Upper lobe of right lung (tissue), 1 donor: ENCODE results near the gene FYN. TPM values are rescaled to one million over a fixed set of nuclear protein-coding genes. Genes with fewer than 3 reads are reported as not detected.

ENCODE experiments used
- ATAC-seq: fragments of 200-7000 bp; cut with Tn5 transposase; one replicate; pipeline ENCODE4 v1.9.1; 2020; ENCODE audit warnings: mild to moderate bottlenecking, moderate library complexity
- DNase-seq: peaks from one replicate; pipeline ENCODE4 v3.0.0-alpha.2; 2020
- H3K27ac ChIP-seq: fragments of 200-600 bp; one replicate; pipeline ENCODE4 v1.8.0; 2022
- H3K27me3 ChIP-seq: fragments of 200-600 bp; one replicate; pipeline ENCODE4 v1.8.0; 2022; ENCODE audit warnings: mild to moderate bottlenecking
- H3K36me3 ChIP-seq: fragments of 200-600 bp; one replicate; pipeline ENCODE4 v1.8.0; 2022
- H3K4me1 ChIP-seq: fragments of 200-600 bp; one replicate; pipeline ENCODE4 v1.8.0; 2022
- H3K4me3 ChIP-seq: fragments of 200-600 bp; one replicate; pipeline ENCODE4 v1.8.0; 2022; ENCODE audit warnings: mild to moderate bottlenecking
- H3K9me3 ChIP-seq: fragments of 200-600 bp; one replicate; pipeline ENCODE4 v1.8.0; 2022
- CTCF ChIP-seq: fragments of 200-600 bp; IDR thresholded peaks from one replicate; pipeline ENCODE4 v1.8.0; 2022; ENCODE audit warnings: antibody characterized with exemption
- intact Hi-C: fragments of 100-400 bp; cut with DNase I; formaldehyde crosslinking; loops from one replicate; pipeline ENCODE4 v1.11.0; 2022
- total RNA-seq: library from RNA; stranded (reverse); fragmentation: NEBNext Ultra II Directional; extraction: Animal tissue kit (Norgen Biotek cat#: 25700); gene quantifications from one replicate; pipeline ENCODE4 v1.2.1, GENCODE V29; 2021
- donor health status: DM: no; HTN: yes; CAD: no; lungs with severe emphysema.

FYN gene
- total RNA-seq, 1 donor from 2014 or later, result 115 TPM

- intact Hi-C loops, result no loop called here
- no peak for TF ChIP-seq CTCF
- H3K4me3 ChIP-seq, result no peak overlapping the region
- H3K27me3 ChIP-seq, result no peaks in the 10 kb centered on the region
- no peaks in the 10 kb centered on the region for H3K36me3 ChIP-seq
- ATAC-seq (no peak), DNase-seq (no peak)
- H3K9me3 ChIP-seq, result no peaks in the 10 kb centered on the region
- H3K4me1 ChIP-seq, result peaks cover 17% of the 10 kb centered on the region
- no peak overlapping the region for H3K27ac ChIP-seq
Measured at GRCh38 chr6:111747396-111747795, 125.9 kb downstream of the FYN start.

- intact Hi-C loops, result no loop called here
- Histone ChIP-seq H3K4me3 (no peak overlapping the region), H3K36me3 (no peaks in the 10 kb centered on the region), H3K27me3 (no peaks in the 10 kb centered on the region), H3K27ac (no peak overlapping the region), H3K4me1 (peaks cover 20% of the 10 kb centered on the region), H3K9me3 (no peaks in the 10 kb centered on the region)
- ATAC-seq, result no peak
- no peak for DNase-seq
- no peak for TF ChIP-seq CTCF
Measured at GRCh38 chr6:111746983-111747382, 126.3 kb downstream of the FYN start.

GRCh38 chr6:111745636-111746035 is 127.6 kb downstream of the FYN start:
- Histone ChIP-seq H3K4me3 (no peak overlapping the region), H3K9me3 (no peaks in the 10 kb centered on the region), H3K27ac (no peak overlapping the region), H3K36me3 (no peaks in the 10 kb centered on the region), H3K27me3 (no peaks in the 10 kb centered on the region), H3K4me1 (peaks cover 22% of the 10 kb centered on the region)
- ATAC-seq, result no peak
- no peak for DNase-seq
- intact Hi-C loops, result no loop called here
- TF ChIP-seq CTCF, result no peak

- ATAC-seq, result no peak
Measured at GRCh38 chr6:111745186-111745585, 128.1 kb downstream of the FYN start.

GRCh38 chr6:111743862-111744692 is 129.2 kb downstream of the FYN start:
- Histone ChIP-seq H3K36me3 (no peaks in the 10 kb centered on the region), H3K27ac (no peak overlapping the region), H3K27me3 (no peaks in the 10 kb centered on the region), H3K9me3 (no peaks in the 10 kb centered on the region), H3K4me1 (peaks cover 22% of the 10 kb centered on the region), H3K4me3 (no peak overlapping the region)
- no peak for TF ChIP-seq CTCF
- intact Hi-C loops, result no loop called here
- DNase-seq, result no peak
- no peak for ATAC-seq

More at GRCh38 chr6:111745186-111745585, 128.1 kb downstream of the FYN start:
- Histone ChIP-seq H3K9me3 (no peaks in the 10 kb centered on the region), H3K27ac (no peak overlapping the region), H3K4me1 (peaks cover 22% of the 10 kb centered on the region), H3K4me3 (no peak overlapping the region), H3K27me3 (no peaks in the 10 kb centered on the region), H3K36me3 (no peaks in the 10 kb centered on the region)
- no peak for DNase-seq
- no peak for TF ChIP-seq CTCF
- intact Hi-C loops, result no loop called here
